Measurements from ENCODE around the gene FUCA2. TPM values are rescaled to one million over a fixed set of nuclear protein-coding genes. Genes with fewer than 3 reads are reported as not detected.

FUCA2 gene
- total RNA-seq, 1 experiment from 2014 or later, result 72.1 TPM

- no peaks in the 10 kb centered on the region for H3K23me2 ChIP-seq (ENCODE audit: insufficient read length, low read depth, low read length, poor library complexity, severe bottlenecking)
- H4K91ac ChIP-seq (ENCODE audit: insufficient read length, low read depth, low read length), result no peak overlapping the region
- H3K4me2 ChIP-seq (ENCODE audit: insufficient read depth, insufficient read length, low read length), result no peak overlapping the region
Observed at GRCh38 chr6:143490244-143490643, 21.3 kb downstream of the FUCA2 start.

More at GRCh38 chr6:143490244-143490643, 21.3 kb downstream of the FUCA2 start:
- Mint-ChIP-seq H3K36me3 (ENCODE audit: insufficient read depth in 1 of 3, low read depth in 3 of 3) (peaks cover 0 to 14% (median 0%) of the 10 kb centered on the region in 3 experiments; a peak in 2 of 7 replicates), H3K27ac (peak overlapping the region in 1 of 3 experiments; percentile 18; a peak in 1 of 7 replicates), H3K27me3 (ENCODE audit: low read depth) (no peaks in the 10 kb centered on the region), H3K4me3 (no peak overlapping the region), H3K9me3 (no peaks in the 10 kb centered on the region), H3K4me1 (no peaks in the 10 kb centered on the region)
- no peaks in the 10 kb centered on the region for H3K27me3 ChIP-seq (ENCODE audit: insufficient read depth, low read length)
- no peak overlapping the region for H2BK20ac ChIP-seq (ENCODE audit: low read depth, low read length, poor library complexity, severe bottlenecking)
- no peak overlapping the region for H3K56ac ChIP-seq (ENCODE audit: insufficient read length, low read depth, low read length)
- no peak overlapping the region for H3K27ac ChIP-seq (ENCODE audit: insufficient read length, low read depth, low read length)
- H3K9me3 ChIP-seq (ENCODE audit: control insufficient read depth, low read depth, low read length), result no peaks in the 10 kb centered on the region
- H3T11ph ChIP-seq (ENCODE audit: low read length), result no peak overlapping the region
- no peak overlapping the region for H2AK5ac ChIP-seq (ENCODE audit: insufficient read length, low read length)
- H4K5ac ChIP-seq (ENCODE audit: insufficient read length, low read depth, low read length), result no peak overlapping the region
- no peaks in the 10 kb centered on the region for H3K79me1 ChIP-seq (ENCODE audit: insufficient read depth, low read depth, low read length, poor library complexity, severe bottlenecking)
- H3K18ac ChIP-seq (ENCODE audit: insufficient read length, low read depth, low read length), result no peak overlapping the region
- no peak for DNase-seq
- WGBS (ENCODE audit: extremely low coverage, insufficient read length, low lambda C conversion rate), result no CpG with 5 or more reads among the region's 1 CpG
- no peak overlapping the region for H3K14ac ChIP-seq (ENCODE audit: insufficient read depth, low read length)
- H2BK12ac ChIP-seq (ENCODE audit: insufficient read length, low read depth, low read length), result no peak overlapping the region
- TF ChIP-seq CTCF (conservative IDR thresholded peaks at IDR 0.05), result no peak
- H3K79me2 ChIP-seq (ENCODE audit: insufficient read depth, low read length), result no peaks in the 10 kb centered on the region
- H3K9ac ChIP-seq (ENCODE audit: extremely low read depth, insufficient read length, low read length), result no peak overlapping the region
- no peaks in the 10 kb centered on the region for H3K4me1 ChIP-seq (ENCODE audit: insufficient read depth, low read length)
- no peak overlapping the region for H2BK5ac ChIP-seq (ENCODE audit: insufficient read length, low read length)
- H2BK15ac ChIP-seq (ENCODE audit: low read depth, low read length), result no peak overlapping the region
- no peaks in the 10 kb centered on the region for H4K20me1 ChIP-seq (ENCODE audit: control insufficient read depth, insufficient read depth, insufficient read length)
- no peak overlapping the region for H2AFZ ChIP-seq (ENCODE audit: low read length)
- no peak overlapping the region for H3K23ac ChIP-seq (ENCODE audit: insufficient read length, low read depth, low read length)
- no peak overlapping the region for H3K4ac ChIP-seq (ENCODE audit: low read depth, low read length)
- H4K8ac ChIP-seq (replicated peaks; ENCODE audit: insufficient read length, low read depth, low read length), result no peak overlapping the region
- H2BK120ac ChIP-seq (ENCODE audit: low read depth, low read length, poor library complexity, severe bottlenecking), result no peak overlapping the region
